Stimulated activated CD4-positive, alpha-beta T cell treated with anti-CD3 and anti-CD28 coated beads, TNF-alpha, amount 100 ng/mL, for 1 hour (primary cell): Measurements from ENCODE around the gene OCIAD2.
A peak's percentile ranks its signal among the peaks of the same experiment; 100 is the strongest.
"Not testable (repeated sequence)": the region's sequence is repeated elsewhere in the genome, so short reads cannot be mapped to it uniquely, and the experiment has no call there.

Experiments used
- DNase-seq, 3 donors: peaks; one replicate each; pipeline ENCODE4 v3.0.0-alpha.2; 2020; ENCODE audit warnings: low read depth in 3 of 3, low spot score in 1 of 3

The OCIAD2 gene

GRCh38 chr4:48906206-48907173 lies at the start of gene OCIAD2:
TSS of gene OCIAD2 (minus strand) at chr4:48906774. CDS start at chr4:48904549, 2,225 bp downstream.
- DNase-seq = peak; percentile 59 to 78 (median 77)

GRCh38 chr4:48954314-48954713 lies 47.7 kb upstream of the OCIAD2 start:
- no peak for DNase-seq

- DNase-seq = no peak
Observed at GRCh38 chr4:48949518-48950219, 43.1 kb upstream of the OCIAD2 start.

- DNase-seq = no peak
Observed at GRCh38 chr4:48949086-48949485, 42.5 kb upstream of the OCIAD2 start.

GRCh38 chr4:48947731-48948130 lies 41.2 kb upstream of the OCIAD2 start:
- no peak for DNase-seq

GRCh38 chr4:48945981-48946380 lies 39.4 kb upstream of the OCIAD2 start:
- DNase-seq = no peak

GRCh38 chr4:48944756-48945241 lies 38.2 kb upstream of the OCIAD2 start:
- no peak for DNase-seq

GRCh38 chr4:48944252-48944651 lies 37.7 kb upstream of the OCIAD2 start:
- no peak for DNase-seq

GRCh38 chr4:48943387-48943786 lies 36.8 kb upstream of the OCIAD2 start:
- DNase-seq = no peak

- DNase-seq = no peak
Observed at GRCh38 chr4:48939785-48940184, 33.2 kb upstream of the OCIAD2 start.

GRCh38 chr4:48938831-48939230 lies 32.3 kb upstream of the OCIAD2 start:
- no peak for DNase-seq

GRCh38 chr4:48937033-48937432 lies 30.5 kb upstream of the OCIAD2 start:
- no peak for DNase-seq

GRCh38 chr4:48931459-48931858 lies 24.9 kb upstream of the OCIAD2 start:
- DNase-seq = no peak

GRCh38 chr4:48930654-48931053 lies 24.1 kb upstream of the OCIAD2 start:
- no peak for DNase-seq

GRCh38 chr4:48924416-48924815 lies 17.8 kb upstream of the OCIAD2 start:
- no peak for DNase-seq

- DNase-seq = not testable (repeated sequence)
Observed at GRCh38 chr4:48923065-48923464, 16.5 kb upstream of the OCIAD2 start.

- DNase-seq = no peak
Observed at GRCh38 chr4:48914311-48914710, 7.7 kb upstream of the OCIAD2 start.

GRCh38 chr4:48913346-48913745 lies 6.8 kb upstream of the OCIAD2 start:
- no peak for DNase-seq

- no peak for DNase-seq
Observed at GRCh38 chr4:48912349-48912748, 5.8 kb upstream of the OCIAD2 start.

- no peak for DNase-seq
Observed at GRCh38 chr4:48910511-48910910, 3.9 kb upstream of the OCIAD2 start.

- DNase-seq = peak in 1 of 3 donors; percentile 14
Observed at GRCh38 chr4:48909697-48910096, 3.1 kb upstream of the OCIAD2 start.

- DNase-seq = no peak
Observed at GRCh38 chr4:48908687-48909086, 2.1 kb upstream of the OCIAD2 start.
